ENCODE data around the gene ZC3H12D. TPM values are rescaled to one million over a fixed set of nuclear protein-coding genes. Genes with fewer than 3 reads are reported as not detected.

The ZC3H12D gene
- total and polyA plus RNA-seq, 2 of the 13 experiments (the other 11 are each of a cell fraction or from before 2014, with no cell fraction given) = 1.2 to 2.7 TPM

DNA sequence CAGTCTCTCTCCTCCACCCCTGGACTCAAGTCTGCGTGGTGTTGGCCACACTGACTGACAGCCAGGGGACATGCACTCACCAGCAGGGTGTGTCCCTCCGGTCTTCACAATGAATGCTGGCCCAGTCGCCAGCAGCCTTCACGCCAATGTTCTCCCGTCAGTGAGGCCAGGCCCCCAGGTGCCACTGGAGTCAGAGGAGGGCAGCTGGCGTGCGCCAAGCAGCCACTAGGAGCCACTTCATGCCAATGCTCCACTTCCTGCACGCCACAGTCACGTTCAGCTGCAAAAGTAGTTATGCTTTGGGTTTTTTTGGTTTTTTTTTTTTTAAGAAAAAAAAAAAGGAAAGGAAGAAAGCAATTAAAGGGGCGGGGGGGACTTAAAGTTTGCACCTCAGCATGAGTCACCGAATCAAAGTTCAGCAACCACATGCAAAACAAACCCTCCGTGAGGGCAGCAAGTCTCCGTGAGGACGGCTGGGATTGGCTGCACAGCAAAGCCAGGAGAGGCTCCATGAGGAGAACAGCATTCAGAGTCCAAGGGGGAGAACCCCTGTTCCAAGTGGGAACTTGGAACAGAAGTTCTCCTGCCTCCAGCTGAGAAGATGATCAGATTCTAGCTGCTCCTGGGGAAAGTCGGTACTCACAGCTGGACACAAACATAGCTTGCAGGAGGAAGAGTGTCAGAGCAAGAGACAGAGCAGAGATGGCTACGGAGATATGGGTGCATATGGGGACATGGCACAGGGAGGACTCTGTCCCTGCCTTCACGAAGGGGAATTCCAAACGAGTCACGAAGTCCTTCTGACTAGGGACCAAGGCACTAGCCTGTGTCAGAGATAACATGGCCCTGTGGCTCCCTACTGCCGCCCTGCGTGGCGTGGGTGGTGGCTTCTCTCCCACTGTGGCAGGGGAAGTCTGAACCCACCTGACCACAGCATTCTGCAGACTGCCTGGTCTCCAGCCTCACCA, at the start of gene ZC3H12D (continued):
- TF ChIP-seq, protein P1, sequence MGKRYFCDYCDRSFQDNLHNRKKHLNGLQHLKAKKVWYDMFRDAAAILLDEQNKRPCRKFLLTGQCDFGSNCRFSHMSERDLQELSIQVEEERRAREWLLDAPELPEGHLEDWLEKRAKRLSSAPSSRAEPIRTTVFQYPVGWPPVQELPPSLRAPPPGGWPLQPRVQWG (CRISPR knock-in tag; IDR thresholded peaks at IDR 0.05; ENCODE audit: borderline replicate concordance, low read depth) = no peak
- TF ChIP-seq, protein P2, sequence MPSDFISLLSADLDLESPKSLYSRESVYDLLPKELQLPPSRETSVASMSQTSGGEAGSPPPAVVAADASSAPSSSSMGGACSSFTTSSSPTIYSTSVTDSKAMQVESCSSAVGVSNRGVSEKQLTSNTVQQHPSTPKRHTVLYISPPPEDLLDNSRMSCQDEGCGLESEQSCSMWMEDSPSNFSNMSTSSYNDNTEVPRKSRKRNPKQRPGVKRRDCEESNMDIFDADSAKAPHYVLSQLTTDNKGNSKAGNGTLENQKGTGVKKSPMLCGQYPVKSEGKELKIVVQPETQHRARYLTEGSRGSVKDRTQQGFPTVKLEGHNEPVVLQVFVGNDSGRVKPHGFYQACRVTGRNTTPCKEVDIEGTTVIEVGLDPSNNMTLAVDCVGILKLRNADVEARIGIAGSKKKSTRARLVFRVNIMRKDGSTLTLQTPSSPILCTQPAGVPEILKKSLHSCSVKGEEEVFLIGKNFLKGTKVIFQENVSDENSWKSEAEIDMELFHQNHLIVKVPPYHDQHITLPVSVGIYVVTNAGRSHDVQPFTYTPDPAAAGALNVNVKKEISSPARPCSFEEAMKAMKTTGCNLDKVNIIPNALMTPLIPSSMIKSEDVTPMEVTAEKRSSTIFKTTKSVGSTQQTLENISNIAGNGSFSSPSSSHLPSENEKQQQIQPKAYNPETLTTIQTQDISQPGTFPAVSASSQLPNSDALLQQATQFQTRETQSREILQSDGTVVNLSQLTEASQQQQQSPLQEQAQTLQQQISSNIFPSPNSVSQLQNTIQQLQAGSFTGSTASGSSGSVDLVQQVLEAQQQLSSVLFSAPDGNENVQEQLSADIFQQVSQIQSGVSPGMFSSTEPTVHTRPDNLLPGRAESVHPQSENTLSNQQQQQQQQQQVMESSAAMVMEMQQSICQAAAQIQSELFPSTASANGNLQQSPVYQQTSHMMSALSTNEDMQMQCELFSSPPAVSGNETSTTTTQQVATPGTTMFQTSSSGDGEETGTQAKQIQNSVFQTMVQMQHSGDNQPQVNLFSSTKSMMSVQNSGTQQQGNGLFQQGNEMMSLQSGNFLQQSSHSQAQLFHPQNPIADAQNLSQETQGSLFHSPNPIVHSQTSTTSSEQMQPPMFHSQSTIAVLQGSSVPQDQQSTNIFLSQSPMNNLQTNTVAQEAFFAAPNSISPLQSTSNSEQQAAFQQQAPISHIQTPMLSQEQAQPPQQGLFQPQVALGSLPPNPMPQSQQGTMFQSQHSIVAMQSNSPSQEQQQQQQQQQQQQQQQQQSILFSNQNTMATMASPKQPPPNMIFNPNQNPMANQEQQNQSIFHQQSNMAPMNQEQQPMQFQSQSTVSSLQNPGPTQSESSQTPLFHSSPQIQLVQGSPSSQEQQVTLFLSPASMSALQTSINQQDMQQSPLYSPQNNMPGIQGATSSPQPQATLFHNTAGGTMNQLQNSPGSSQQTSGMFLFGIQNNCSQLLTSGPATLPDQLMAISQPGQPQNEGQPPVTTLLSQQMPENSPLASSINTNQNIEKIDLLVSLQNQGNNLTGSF (CRISPR knock-in tag; IDR thresholded peaks at IDR 0.05) = no peak
- TF ChIP-seq MIXL1 (CRISPR knock-in tag; IDR thresholded peaks at IDR 0.05) (peak; percentile 86), ZNF317 (CRISPR knock-in tag; IDR thresholded peaks at IDR 0.05) (peak; percentile 78), ZFP41 (CRISPR knock-in tag; IDR thresholded peaks at IDR 0.05; ENCODE audit: borderline replicate concordance) (no peak), RORA (CRISPR knock-in tag; IDR thresholded peaks at IDR 0.05) (no peak), GTF2F1 (IDR thresholded peaks at IDR 0.05; ENCODE audit: low read length) (no peak)
- TF ChIP-seq, protein P3, sequence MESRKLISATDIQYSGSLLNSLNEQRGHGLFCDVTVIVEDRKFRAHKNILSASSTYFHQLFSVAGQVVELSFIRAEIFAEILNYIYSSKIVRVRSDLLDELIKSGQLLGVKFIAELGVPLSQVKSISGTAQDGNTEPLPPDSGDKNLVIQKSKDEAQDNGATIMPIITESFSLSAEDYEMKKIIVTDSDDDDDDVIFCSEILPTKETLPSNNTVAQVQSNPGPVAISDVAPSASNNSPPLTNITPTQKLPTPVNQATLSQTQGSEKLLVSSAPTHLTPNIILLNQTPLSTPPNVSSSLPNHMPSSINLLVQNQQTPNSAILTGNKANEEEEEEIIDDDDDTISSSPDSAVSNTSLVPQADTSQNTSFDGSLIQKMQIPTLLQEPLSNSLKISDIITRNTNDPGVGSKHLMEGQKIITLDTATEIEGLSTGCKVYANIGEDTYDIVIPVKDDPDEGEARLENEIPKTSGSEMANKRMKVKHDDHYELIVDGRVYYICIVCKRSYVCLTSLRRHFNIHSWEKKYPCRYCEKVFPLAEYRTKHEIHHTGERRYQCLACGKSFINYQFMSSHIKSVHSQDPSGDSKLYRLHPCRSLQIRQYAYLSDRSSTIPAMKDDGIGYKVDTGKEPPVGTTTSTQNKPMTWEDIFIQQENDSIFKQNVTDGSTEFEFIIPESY (CRISPR knock-in tag; IDR thresholded peaks at IDR 0.05) = peak; percentile 45; the same call in 1 of the 2 replicates
- TF ChIP-seq, protein P4, sequence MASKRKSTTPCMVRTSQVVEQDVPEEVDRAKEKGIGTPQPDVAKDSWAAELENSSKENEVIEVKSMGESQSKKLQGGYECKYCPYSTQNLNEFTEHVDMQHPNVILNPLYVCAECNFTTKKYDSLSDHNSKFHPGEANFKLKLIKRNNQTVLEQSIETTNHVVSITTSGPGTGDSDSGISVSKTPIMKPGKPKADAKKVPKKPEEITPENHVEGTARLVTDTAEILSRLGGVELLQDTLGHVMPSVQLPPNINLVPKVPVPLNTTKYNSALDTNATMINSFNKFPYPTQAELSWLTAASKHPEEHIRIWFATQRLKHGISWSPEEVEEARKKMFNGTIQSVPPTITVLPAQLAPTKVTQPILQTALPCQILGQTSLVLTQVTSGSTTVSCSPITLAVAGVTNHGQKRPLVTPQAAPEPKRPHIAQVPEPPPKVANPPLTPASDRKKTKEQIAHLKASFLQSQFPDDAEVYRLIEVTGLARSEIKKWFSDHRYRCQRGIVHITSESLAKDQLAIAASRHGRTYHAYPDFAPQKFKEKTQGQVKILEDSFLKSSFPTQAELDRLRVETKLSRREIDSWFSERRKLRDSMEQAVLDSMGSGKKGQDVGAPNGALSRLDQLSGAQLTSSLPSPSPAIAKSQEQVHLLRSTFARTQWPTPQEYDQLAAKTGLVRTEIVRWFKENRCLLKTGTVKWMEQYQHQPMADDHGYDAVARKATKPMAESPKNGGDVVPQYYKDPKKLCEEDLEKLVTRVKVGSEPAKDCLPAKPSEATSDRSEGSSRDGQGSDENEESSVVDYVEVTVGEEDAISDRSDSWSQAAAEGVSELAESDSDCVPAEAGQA (IDR thresholded peaks at IDR 0.05; ENCODE audit: low read depth) = 0 out of 2 replicates have a peak, but pooled peaks have one; percentile 58
- TF ChIP-seq, protein P4 (CRISPR knock-in tag; IDR thresholded peaks at IDR 0.05; ENCODE audit: borderline replicate concordance) = no peak
- TF ChIP-seq, protein P5, sequence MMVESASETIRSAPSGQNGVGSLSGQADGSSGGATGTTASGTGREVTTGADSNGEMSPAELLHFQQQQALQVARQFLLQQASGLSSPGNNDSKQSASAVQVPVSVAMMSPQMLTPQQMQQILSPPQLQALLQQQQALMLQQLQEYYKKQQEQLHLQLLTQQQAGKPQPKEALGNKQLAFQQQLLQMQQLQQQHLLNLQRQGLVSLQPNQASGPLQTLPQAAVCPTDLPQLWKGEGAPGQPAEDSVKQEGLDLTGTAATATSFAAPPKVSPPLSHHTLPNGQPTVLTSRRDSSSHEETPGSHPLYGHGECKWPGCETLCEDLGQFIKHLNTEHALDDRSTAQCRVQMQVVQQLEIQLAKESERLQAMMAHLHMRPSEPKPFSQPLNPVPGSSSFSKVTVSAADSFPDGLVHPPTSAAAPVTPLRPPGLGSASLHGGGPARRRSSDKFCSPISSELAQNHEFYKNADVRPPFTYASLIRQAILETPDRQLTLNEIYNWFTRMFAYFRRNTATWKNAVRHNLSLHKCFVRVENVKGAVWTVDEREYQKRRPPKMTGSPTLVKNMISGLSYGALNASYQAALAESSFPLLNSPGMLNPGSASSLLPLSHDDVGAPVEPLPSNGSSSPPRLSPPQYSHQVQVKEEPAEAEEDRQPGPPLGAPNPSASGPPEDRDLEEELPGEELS (CRISPR knock-in tag; IDR thresholded peaks at IDR 0.05) = no peak; the same call in 1 of the 2 replicates

Measured in HepG2 (cell line).